Stimulated activated CD4-positive, alpha-beta T cell treated with anti-CD3 and anti-CD28 coated beads, Interleukin-15, amount 100 ng/mL, for 1 hour (primary cell): ENCODE measurements around the gene VSX1.

Experiments
- DNase-seq, 2 donors: peaks; one replicate each; pipeline ENCODE4 v3.0.0-alpha.2; 2020; ENCODE audit warnings: low read depth in 1 of 2, low spot score in 1 of 2

Gene VSX1

DNA sequence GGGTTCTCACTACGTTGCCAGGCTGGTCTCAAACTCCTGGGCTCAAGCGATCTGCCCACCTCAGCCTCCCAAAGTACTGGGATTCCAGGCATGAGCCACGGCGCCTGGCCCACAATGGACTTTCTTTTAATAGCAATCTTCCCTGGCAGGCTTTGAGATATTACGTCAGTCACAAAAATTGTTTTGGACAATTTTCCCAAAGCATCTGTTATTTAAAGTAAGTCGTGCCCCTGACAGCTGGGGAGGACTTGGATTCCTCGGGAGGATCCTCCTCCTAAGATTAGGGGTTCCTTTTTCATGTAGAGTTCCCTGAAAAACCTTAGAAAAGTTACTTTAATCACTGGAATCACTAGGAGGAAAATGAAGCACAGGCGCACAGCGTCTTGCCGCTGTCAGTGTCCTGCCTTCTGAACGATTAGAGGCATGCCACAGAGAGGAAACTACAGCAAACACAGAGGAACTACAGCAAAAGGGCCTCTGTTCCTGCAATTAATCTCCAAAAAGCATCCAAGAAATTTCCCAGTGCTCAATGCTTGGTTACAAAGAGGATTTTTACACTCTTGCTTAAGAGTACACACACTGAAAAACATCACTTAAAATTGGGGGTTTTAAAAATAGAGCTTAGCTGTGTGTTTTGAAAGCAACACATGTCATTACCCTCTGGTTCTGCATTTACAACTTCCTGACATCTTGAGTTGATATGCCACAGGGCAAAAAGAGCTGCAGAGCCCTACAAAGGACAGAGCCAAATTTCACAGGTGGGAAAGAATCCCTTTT, 28.5 kb downstream of the VSX1 start:
- DNase-seq = no peak

DNA sequence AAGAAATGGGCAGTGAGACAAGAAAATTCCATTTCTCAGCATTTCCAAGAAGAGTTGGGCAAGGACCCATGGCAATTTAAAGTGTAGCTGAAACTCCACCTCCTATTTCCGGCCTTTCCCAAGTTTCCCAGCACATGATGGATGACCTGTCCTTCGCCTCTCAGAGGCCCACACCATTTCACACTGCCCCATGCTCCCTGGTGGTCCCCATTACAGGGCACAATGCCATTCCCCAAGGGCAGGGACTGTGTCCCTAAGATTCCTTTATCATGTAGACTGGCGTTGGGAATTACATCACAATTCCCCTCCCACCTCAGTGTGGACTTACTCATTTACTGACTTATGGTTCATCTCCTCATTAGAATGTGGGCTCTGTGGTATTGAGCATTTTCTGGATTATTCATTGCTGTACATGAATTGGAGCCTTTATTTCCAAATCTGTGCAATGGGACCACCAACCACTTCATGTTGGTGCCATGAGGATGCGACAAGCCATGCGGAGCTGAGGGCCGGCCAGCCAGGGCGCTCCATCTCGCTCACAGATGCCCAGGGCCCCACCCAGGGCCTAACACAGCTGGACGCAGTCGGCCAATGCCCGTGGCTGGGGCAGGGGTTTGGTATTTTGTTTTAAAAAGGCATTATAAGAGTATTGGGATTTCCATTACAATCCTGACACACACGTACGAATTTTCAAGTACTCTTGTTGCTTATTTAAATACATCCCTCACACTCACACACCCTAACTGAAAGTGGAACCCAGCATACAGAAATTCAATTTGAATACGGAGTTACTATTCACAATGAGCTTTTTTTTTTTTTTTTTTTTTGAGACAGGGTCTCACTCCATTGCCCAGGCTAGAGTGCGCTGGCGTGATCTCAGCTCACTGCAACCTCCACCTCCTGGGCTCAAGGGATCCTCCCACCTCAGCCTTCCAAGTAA, 29.4 kb downstream of the VSX1 start:
- no peak for DNase-seq

DNA sequence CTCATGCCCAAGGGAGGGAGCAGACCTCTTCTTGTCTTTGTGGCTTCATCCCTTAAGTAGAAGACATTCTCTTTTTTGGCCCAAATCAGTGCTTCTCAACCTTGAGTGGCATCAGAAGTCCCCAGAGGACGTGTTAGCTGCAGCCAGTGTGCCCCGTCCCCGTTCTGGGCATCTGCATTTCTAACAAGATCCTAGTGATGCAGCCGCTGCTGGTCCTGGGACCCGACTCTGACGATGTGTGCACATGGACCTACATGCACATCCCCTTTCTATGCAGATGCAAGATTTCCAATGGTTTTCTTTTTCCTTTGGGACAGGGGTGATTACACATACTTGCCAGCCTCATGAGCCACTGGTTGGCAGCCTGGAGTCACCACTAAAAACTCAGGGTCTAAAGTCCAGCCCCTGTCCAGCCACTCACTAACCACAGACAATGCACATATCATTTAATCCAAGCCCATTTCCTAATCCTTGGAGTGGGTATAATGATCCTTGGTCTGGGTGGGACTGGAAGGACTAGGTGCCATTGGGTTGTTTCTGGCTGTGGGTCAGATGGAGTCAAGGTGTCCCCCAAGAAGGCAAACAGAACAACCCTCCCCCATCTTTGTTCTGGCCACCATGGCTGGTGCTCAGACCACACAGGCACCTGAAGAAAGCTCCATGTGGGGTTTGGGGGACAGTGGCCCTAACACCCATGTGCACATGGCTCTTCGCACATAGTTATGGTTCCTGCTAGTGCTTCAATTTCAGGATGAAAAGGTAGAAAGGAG, 30.4 kb downstream of the VSX1 start:
- no peak for DNase-seq

DNA sequence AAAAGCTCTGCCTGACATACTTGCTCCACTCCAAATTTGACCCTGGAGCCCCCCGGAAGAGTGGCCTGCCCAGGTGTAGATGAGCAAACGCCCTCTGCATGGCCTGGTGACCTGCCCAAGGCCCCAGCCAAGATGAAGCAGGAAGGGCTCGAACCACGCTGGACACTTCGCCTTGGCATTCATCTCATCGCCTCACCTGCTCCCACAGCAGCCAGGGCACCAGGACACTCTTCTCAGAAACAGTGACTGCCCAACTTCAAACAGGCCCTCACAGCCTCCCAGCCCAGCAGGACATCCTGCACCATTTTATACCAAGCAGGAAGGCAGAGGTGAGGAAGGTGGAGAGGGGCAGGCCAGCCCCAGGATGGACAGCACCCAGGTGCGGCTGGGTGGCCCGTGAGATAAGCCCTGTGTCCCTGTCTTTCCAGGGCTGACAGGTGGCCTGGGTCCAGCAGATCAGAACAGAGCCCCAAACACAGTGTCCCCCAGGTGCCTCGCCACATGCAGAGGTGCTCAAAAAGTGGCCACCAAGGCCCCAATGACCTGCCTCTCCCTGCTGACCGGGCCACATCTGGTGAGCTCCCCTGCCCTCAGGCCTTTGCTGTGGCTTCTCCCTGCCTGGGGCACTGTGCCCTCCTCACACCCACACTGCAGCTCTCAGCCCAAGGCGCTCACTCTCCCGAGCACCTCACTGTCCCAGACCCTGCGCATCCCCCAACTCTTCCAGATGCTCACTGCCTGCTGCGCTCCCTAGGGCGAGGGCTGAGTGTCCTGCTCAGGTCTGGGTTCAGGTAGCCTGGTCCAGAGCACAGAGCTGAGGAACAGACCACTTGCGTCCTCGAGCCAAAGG, 31.2 kb downstream of the VSX1 start:
- DNase-seq = no peak

DNA sequence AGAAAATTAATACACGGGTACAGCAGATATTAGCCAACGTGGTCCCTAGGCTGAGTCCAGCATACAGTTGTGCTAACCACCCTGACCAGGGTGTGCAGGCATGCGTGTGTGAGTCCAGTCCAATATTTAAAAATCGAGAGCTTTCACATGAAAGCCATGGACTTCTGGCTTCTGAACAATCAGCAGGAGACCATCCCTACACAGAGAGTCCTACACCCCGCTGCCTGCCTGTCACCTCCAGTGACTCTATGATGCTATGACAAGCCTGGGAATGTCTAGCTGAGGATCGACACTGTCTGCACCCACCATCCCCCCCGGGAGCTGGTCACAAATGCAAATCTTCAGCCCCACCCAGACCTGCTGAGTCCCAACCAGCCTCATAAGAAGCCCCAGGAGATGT, 31.9 kb downstream of the VSX1 start:
- no peak for DNase-seq

DNA sequence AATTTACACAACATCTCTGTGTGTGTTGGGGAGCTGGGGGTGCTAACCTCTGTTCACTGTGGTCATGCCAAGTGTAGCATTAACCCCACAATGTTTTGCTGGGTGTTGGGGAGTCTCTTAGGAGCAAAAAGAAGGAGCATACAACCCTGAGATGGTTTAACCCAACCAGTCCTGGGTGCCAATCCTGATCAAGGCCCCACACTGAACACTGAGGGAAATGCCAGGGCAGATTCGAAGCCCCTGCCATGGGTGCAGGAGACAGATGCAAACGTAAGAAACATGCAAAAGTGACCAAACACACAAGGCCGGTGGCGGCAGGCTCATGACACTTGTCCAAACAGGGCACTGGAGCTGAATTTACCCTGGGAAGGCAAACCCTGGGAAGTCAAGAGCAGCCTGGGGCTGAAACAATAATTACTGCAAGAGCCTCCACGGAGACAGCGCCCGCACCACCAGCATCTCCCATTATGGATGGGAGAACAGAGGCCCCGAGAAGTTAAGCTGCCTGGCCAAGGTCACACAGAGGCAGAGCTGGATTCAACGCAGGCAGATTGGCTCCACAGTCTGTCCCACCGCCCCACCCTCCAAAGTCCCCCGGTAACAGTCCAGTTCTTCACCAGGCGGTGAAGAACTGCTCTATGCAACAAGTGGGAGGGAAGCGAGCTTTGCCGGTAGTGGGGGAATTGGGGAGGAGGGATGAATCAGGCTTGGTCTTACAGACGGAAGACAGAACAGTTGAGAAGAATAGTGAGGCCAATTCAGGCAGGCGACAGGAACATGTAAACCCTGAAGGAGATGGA, 32.5 kb downstream of the VSX1 start:
- DNase-seq = no peak

DNA sequence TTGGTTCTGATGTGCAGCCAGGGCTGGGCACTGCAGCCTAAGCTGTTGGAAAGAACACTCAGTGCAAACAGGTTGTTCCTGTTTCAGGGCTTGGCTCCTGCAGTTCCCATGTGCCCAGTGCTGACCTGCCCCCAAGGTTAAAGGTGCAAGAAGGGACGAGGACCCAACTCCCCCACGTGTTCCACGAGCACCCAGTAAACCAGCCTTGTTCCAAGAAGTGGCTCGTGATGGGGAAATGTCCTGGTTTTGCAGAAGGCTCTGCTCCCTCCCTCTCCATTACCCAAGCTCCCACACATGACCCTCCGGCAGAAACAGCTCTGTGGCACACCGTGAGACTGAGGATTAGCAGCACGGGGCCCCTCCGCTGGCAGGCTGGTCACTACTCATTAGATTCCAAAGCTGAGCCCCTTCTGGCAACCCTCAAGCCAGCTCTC, 33.4 kb downstream of the VSX1 start:
- DNase-seq = no peak

DNA sequence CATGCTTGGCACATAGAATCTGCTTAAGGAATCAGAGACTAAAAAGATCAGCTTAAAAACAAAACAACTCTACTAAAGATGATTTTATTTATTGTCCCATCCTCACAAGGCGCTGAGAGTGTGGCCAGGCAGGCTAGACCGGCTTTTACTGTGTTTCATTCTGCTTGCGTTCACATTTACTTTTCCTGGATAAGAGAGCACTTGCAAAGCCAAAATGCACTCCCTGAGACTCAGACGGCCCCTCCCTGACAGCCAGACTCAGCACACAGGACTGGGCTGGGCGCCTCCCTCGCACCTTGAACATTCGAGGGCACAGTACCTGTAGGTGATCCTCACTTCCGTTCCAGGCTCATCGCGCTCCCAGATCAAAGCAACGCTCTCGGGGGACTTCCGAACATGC, 34.2 kb downstream of the VSX1 start:
- no peak for DNase-seq

DNA sequence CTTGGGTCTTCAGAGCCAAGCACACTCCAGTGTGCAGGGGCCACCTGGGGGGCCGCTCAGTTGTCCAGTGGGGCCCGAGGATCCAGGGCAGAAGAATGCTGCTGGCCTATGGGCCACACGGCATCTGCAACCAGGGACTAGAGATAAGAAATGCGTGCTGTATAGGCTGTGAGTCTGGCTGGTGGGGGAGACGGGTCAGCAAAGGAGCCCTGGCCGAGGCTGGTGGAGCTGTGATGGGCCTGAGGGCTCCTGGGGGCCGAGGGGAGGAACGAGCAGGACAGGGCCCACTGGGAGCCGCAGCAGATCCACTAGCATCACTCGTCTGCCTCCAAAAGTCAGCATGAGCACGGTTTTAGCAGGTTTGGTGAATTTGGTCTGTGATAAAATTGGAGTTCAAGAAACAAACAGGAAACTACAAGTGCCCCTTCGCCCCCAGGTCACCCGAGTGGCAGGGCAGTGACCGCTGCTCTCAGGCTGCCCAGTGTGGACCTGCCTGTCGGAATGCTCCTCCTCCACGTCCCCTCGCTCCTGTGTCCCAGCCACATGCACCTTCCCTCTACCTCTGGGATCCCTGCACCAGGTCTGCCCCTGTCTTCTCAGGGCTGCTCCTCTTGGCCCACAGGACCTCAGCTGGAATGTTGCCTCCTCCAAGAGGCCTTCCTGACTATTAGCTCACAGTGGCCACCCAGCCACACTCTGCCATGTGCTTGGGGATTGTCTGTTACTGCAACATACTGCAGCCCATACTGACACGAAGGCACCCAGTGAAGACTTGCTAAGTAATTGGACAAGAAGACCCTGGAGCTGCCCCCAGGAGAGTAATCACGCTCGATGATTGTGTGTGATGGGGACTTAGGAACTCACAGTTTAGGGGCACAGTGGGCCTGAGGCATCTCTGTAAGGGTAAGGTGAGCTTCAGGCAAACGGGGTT, 34.9 kb downstream of the VSX1 start:
- no peak for DNase-seq

DNA sequence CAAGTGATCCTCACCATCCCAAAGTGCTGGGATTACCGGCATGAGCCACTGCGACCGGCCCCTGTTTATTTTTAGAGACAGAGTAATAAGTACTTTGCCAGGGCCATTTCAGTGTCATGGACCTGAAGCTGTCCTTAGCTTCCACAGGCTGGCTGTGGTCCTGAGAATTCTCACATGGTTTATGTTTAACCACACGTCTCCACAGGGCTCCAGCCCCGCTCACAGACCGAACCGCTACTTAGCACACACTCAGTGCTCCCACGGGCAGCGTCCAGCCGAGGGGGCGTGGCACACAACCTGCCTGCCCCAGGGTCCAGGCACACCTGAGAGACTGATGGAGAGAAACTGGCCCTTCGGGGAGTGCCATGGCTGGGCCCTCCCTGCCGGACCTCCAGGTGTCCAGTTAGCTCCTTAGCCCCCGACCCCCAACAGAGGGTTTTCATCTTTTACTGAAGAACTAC, 35.7 kb downstream of the VSX1 start:
- no peak for DNase-seq

DNA sequence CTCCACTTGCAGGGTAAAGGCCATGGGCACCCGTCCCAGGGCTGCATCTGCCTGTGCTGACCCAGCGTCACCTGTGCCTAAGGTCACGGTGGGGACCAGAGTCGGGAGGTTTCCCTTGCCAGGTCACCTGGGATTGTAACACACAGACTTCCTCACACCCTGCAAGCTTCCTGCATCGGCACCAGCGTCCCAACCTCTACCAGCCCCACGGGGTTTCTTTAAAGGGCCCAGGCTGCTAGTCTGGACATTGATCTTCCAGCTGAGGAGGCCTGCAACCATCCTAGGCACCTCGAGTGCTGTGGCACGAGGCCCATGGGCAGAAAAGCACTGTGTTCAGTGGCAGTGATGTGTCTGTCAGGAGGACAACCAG, 36.6 kb downstream of the VSX1 start:
- no peak for DNase-seq

DNA sequence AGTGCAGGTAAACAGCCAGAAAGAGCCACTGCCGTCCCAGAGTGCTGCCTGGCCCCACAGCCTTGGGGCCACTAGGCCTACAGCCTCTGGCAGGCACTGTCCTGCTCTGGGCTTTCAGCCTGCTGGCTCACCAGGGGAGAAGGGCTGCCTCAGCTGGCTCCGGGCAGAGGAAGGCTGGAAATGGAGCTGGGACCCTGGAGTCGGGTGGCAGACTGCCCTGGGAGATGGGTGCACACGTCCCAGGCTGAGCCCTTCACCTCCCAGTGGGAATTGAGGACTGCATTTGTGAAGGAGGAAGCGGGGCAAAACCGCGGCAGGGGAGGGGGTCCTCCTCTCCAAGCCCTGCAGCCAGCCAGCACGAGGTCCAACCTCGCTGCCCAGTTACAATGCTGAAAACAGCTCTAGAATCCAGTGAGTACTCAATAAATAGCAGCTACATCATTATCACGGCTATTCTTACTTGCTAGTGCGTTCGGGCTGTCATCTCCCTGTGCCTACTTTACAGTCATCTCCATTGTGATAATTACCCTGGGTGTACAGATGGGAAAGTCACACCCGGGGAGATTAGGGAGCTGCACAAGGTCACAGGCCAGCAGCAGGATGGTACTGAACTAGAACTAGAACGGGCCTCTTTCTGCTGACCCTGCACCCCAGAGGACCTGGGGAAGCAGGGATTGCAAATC, 37.1 kb downstream of the VSX1 start:
- no peak for DNase-seq

DNA sequence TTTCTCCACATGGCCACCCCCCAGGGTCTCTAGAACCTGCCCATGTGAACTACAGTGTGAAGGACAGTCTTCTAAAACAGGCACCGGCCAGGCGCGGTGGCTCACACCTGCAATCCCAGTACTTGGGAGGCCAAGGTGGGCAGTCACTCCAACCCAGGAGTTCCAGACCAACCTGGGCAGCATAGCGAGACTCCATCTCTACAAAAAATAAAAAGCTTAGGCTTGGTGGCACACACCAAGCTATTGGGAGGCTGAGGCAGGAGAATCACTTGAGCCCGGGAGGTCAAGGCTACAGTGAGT, 37.7 kb downstream of the VSX1 start:
- DNase-seq = no peak

DNA sequence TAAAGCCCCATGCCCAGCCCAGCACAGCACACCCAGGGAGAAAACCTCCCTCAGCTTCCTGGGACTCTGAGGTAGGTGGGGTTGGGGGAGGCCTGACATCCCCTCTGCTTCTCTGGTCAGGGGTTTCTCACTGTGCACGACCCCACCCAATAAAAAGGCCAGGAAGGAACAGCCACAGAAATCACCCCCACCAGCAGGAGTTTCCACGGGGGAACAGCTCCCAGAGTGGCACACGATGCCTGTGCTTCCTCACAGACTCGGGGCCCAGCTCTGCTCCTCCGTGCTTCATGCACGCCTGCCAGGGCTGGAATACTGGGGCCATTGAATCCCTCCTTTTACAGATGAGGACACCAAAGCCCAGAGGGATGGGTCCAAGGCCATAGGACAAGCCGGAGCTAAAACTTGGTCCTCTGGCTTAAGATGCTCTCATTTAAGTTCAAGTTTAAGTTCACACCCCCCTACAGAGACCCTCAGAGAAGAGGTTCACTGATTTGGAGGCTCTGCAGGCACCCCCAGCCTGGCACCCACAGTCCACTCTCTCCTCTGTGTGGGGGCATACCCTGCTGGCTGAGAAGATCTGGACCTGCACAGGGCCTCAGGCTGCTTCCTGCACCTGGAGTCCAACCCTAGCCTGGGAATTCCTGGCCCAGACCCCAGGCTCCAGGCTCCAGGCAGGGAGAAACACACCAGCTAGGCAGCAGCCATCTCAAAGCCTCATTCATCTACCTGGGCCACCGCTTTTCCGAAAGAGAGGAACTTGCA, 38.3 kb downstream of the VSX1 start:
- DNase-seq = no peak

DNA sequence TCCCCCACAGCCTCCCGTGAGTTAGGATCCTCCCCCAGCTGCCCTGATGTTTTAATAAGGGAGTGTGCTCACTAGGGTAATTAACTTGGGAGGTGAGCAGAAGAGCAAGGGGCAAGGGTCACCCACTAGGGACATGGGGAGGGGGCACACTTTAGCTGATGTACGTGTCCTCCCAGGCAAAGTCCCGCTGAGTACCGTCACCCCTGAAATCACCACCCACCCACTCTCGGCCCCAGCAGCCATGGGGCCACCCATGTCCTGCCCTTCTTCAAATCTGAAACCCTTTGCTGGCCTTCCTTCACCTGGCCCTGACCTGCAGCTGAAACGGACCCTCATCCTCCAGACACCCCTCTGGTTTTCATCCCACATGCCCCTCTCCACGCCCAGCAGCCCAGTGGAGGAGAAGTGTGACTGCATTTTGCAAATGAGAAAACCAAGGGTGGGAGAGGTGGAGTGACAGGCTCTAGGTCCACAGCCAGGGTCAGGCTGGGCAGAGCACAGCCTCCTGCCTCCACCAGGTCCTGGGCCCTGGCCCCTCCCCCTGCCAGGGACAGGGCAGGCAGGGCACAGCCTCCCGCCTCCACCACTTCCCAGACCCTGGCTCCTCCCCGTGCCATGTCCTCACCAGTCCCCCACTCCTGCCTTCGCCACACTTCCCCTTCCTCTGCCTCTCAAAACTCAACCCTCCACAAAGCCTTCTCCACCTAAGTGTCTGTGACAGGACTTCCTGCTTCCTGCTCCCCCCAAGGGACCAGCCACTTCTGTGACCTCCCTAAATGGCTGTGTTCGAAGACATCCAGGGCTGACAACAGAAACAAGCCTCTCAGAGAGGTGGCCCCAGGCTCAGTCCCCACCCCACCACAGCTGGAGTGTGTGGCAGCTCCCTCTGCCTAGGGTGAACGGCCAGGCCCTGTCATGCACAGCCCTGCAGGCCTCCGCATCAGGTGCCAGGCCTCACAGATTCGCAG, 39.1 kb downstream of the VSX1 start:
- no peak for DNase-seq

DNA sequence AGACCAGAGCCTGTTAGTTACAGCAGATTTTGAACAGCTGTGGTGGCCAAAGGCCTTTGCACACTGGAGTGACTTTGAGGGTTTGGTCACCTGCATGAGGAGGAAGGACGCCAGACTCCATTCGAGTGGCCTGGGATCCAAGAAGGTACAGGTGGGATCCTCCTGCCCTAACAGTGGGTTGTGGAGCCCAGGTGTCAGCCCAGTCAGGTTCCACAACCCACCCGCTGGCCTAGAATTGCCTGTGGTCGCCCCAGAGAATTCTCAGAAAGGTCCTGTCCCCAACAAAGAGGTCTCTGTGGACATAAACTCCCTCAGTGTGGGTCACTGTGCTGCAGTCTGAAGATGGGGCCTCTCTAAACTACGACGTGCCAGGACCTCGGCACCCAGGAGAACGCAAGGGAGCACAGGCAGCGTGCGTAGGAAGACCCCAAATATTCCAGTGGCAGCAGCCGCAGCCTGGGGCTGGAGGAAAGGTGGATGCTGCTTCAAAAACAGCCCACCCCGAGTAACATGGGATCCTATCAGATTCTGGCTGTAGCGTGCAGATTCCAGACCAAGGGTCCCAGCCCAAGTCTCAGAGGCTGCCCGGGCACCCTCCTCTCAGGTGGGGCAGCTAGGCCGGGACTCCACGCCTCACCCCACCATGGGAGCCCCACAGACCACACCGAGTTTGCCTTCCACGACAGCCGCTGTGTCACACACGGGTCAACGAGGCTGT, 40.0 kb downstream of the VSX1 start:
- no peak for DNase-seq
